Activated CD8-positive, alpha-beta T cell treated with anti-CD3 and anti-CD28 coated beads, Interleukin-2, amount 10 ng/mL, durations not matched to agents 7 days and 5 days (primary cell): ENCODE data around the gene FGF18. TPM values are rescaled to one million over a fixed set of nuclear protein-coding genes. Genes with fewer than 3 reads are reported as not detected.
A peak's percentile ranks its signal among the peaks of the same experiment; 100 is the strongest.
"Not testable (repeated sequence)": the region's sequence is repeated elsewhere in the genome, so short reads cannot be mapped to it uniquely, and the experiment has no call there.

ENCODE experiments used
- ATAC-seq: fragments of 150-1000 bp; cut with Tn5 transposase; one replicate; pipeline ENCODE4 v1.10.0; 2021; ENCODE audit warnings: moderate library complexity
- CTCF ChIA-PET: fragments of 350-600 bp; sonication (Branson Sonifier 250); formaldehyde crosslinking; loops from one replicate; lab custom pipeline; 2021; ENCODE audit warnings: antibody characterized with exemption; lab: Charles Lee
- POLR2A ChIA-PET: fragments of 350-600 bp; sonication (Branson Sonifier 250); formaldehyde crosslinking; loops from one replicate; lab custom pipeline; 2021; ENCODE audit warnings: antibody characterized with exemption; lab: Charles Lee
- DNase-seq: peaks from one replicate; pipeline ENCODE4 v3.0.0-alpha.2; 2020
- H3K27ac Mint-ChIP-seq: one replicate; pipeline ENCODE4 v1.8.0; 2021; ENCODE audit warnings: mild to moderate bottlenecking, mixed read lengths
- H3K27me3 Mint-ChIP-seq: one replicate; pipeline ENCODE4 v1.8.0; 2021; ENCODE audit warnings: low read depth, mixed read lengths
- H3K36me3 Mint-ChIP-seq: one replicate; pipeline ENCODE4 v1.8.0; 2021; ENCODE audit warnings: low read depth, mixed read lengths
- H3K4me1 Mint-ChIP-seq: one replicate; pipeline ENCODE4 v1.8.0; 2021; ENCODE audit warnings: low read depth, mixed read lengths
- H3K4me3 Mint-ChIP-seq: one replicate; pipeline ENCODE4 v1.8.0; 2021; ENCODE audit warnings: mild to moderate bottlenecking, mixed read lengths
- H3K9me3 Mint-ChIP-seq: one replicate; pipeline ENCODE4 v1.8.0; 2022; ENCODE audit warnings: mixed read lengths; ENCODE audit not compliant: insufficient read depth
- total RNA-seq, 2 experiments: library from RNA; stranded (reverse); gene quantifications; one replicate each; pipeline ENCODE4 v1.2.3, GENCODE V29; 2021

Gene FGF18, protein sequence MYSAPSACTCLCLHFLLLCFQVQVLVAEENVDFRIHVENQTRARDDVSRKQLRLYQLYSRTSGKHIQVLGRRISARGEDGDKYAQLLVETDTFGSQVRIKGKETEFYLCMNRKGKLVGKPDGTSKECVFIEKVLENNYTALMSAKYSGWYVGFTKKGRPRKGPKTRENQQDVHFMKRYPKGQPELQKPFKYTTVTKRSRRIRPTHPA
- total RNA-seq, result not detected

DNA sequence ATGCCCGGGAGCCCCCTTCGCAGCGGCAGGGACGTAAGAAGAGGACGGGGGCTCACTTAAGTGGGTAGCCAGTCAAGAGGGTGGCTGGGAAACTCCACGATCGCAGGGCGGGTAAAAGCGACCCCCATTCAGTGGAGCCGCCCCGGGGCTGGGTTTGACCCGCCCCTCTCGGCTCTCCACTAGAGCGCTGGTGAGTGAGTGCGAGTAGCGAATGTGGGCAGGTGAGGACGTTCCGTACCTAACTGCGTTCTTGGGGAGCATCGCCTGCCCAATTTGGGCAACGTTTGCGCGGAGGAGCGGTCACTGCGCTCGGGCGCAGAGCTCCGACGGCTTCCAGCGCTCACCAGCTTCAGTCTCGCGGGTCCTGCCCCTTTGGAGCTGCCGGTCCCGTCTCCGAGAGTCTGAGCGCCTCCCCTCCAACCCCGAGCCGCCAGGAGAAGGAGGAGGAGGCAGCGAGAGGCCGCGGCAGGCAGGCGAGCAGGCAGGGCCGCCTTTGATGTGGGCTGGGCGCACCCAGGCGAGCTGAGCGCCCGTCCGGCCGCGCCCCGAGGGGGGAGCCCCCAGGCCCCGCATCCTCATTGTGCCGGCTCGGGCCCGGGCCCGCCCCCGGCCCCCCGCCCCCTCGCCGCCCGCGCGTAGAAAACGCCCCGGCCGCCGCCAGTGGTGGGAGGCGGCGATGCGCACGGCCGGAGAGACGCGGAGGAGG is at the start of gene FGF18:
FGF18 (plus strand) TSS at position 666 of the 706 bp plus-strand sequence. CDS start 553 bp downstream, outside the sequence.
- POLR2A ChIA-PET, result interaction anchor here (1.2 to 1.3 kb wide), 2 partner anchors 9 to 31 kb away, joined by 3 to 4 read pairs; partner anchors contain the start of gene NPM1
- DNase-seq (peak; percentile 71), ATAC-seq (peak; percentile 65)
- no peaks in the 10 kb centered on the region for H3K9me3 Mint-ChIP-seq
- H3K27me3 Mint-ChIP-seq, result peaks cover 24% of the 10 kb centered on the region
- peaks cover 17% of the 10 kb centered on the region for H3K4me1 Mint-ChIP-seq
- CTCF ChIA-PET, result interaction anchor here (0.7 to 2.9 kb wide), 14 partner anchors 8 to 587 kb away, joined by 3 to 30 read pairs (median 6); partner anchors contain the start of gene FBXW11
- peaks cover 2% of the 10 kb centered on the region for H3K36me3 Mint-ChIP-seq
- no peak within 1 kb of the TSS for H3K27ac Mint-ChIP-seq
- peak within 1 kb of the TSS; percentile 63 for H3K4me3 Mint-ChIP-seq

DNA sequence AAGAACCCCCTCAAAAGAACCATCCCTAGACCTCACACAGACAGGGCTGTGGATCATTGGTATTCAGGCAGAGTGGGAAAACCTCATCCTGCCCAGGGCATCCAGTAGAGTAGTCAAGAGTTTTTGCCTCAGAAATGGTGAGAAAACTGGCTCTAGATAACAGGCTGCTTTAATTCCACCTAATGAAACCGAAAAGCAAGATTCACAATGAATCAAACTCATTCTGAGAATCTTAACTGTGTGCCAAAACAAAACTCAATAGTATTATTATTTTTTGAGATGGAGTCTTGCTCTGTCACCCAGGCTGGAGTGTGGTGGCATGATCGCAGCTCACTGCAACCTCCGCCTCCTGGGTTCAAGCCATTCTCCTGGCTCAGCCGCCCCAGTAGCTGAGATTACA is 49.5 kb upstream of the FGF18 start:
- Mint-ChIP-seq H3K4me1 (no peaks in the 10 kb centered on the region), H3K36me3 (no peaks in the 10 kb centered on the region), H3K4me3 (no peak overlapping the region), H3K27ac (no peak overlapping the region), H3K27me3 (peaks cover 7% of the 10 kb centered on the region), H3K9me3 (no peaks in the 10 kb centered on the region)
- POLR2A ChIA-PET, result no interaction called here
- DNase-seq (no peak), ATAC-seq (no peak)
- CTCF ChIA-PET, result no interaction called here

DNA sequence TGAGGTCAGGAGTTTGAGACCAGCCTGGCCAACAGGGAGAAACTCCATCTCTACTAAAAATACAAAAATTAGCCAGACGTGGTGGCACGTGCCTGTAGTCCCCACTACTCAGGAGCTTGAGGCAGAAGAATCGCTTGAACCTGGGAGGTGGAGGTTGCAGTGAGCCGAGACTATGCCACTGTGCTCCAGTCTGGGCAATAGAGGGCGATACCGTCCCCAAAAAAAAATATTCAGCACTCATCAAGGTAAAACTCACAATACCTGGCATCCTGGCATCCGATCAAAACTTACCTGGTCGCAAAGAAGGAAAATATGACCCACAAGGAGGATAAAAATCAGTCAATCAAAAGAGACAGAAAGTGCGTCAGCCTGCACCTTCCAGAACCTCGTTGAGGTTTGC is 48.6 kb upstream of the FGF18 start:
- H3K4me3 Mint-ChIP-seq, H3K4me1 Mint-ChIP-seq, H3K27ac Mint-ChIP-seq, POLR2A ChIA-PET, CTCF ChIA-PET, ATAC-seq, DNase-seq, H3K27me3 Mint-ChIP-seq, H3K9me3 Mint-ChIP-seq, H3K36me3 Mint-ChIP-seq: not testable (repeated sequence)

DNA sequence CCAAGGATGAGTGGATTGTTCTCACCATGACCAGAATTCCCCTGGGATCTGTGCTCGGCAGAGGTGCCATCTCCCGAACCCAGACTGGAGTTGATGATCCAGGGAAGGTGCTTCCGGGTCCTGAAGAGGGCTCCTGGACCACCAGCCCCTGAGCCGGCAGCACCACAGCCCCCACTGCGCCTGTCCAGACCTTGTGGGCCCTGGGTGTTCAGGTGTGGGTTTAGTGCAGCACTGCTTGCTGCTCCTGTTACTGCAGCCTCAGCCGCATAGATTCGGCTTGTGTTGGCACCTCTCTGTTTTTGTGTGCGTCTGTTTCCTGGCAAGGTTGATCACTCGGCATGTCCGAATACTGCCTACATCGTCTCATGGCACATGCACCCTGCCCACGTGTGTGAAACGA is 48.1 kb upstream of the FGF18 start:
- no peaks in the 10 kb centered on the region for H3K9me3 Mint-ChIP-seq
- no peak overlapping the region for H3K27ac Mint-ChIP-seq
- no peaks in the 10 kb centered on the region for H3K4me1 Mint-ChIP-seq
- POLR2A ChIA-PET, result no interaction called here
- DNase-seq (no peak), ATAC-seq (no peak)
- CTCF ChIA-PET, result no interaction called here
- H3K27me3 Mint-ChIP-seq, result peaks cover 2% of the 10 kb centered on the region
- H3K4me3 Mint-ChIP-seq, result no peak overlapping the region
- H3K36me3 Mint-ChIP-seq, result no peaks in the 10 kb centered on the region

DNA sequence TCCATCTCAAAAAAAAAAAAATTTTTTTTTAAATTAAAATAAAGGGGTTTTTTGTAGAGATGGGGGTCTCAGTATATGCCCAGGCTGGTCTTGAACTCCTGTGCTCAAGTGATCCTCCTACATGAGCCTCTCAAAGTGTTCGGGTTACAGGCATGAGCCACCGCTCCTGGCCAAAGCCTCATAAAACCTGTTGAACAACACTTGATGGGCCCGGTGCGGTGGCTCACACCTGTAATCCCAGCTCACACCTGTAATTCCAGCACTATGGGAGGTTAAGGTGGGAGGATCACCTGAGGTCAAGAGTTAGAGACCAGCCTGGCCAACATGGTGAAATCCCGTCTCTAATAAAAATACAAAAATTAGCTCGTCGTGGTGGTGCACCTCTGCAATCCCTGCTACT is 39.5 kb upstream of the FGF18 start:
- CTCF ChIA-PET, result interaction anchor here (1.4 kb wide), 1 partner anchor 12 kb away, joined by 4 read pairs; no protein-coding TSS in a partner anchor
- POLR2A ChIA-PET, result no interaction called here

GRCh38 chr5:171384416-171384815 is 35.0 kb upstream of the FGF18 start:
- H3K9me3 Mint-ChIP-seq, H3K4me3 Mint-ChIP-seq, H3K4me1 Mint-ChIP-seq, POLR2A ChIA-PET, ATAC-seq, H3K27me3 Mint-ChIP-seq, CTCF ChIA-PET, DNase-seq, H3K27ac Mint-ChIP-seq: not testable (repeated sequence)
- peaks cover 20% of the 10 kb centered on the region for H3K36me3 Mint-ChIP-seq

More for the DNA sequence above, 39.5 kb upstream of the FGF18 start:
- ATAC-seq (no peak), DNase-seq (no peak)
- Mint-ChIP-seq H3K36me3 (no peaks in the 10 kb centered on the region), H3K4me3 (no peak overlapping the region), H3K27me3 (no peaks in the 10 kb centered on the region), H3K27ac (no peak overlapping the region), H3K4me1 (peaks cover 1% of the 10 kb centered on the region), H3K9me3 (no peaks in the 10 kb centered on the region)

GRCh38 chr5:171384999-171385398 is 34.4 kb upstream of the FGF18 start:
- DNase-seq, H3K4me3 Mint-ChIP-seq, H3K27ac Mint-ChIP-seq, ATAC-seq, POLR2A ChIA-PET, H3K27me3 Mint-ChIP-seq, H3K9me3 Mint-ChIP-seq, CTCF ChIA-PET: not testable (repeated sequence)
- Mint-ChIP-seq H3K36me3 (peaks cover 26% of the 10 kb centered on the region), H3K4me1 (peaks cover 12% of the 10 kb centered on the region)

GRCh38 chr5:171386006-171386671 is 33.3 kb upstream of the FGF18 start:
- Mint-ChIP-seq H3K27me3 (no peaks in the 10 kb centered on the region), H3K4me3 (peak overlapping the region; percentile 15), H3K9me3 (no peaks in the 10 kb centered on the region), H3K36me3 (peaks cover 37% of the 10 kb centered on the region), H3K4me1 (peaks cover 23% of the 10 kb centered on the region), H3K27ac (peak overlapping the region; percentile 52)
- DNase-seq (no peak), ATAC-seq (no peak)
- ChIA-PET CTCF (interaction anchor here (1.1 kb wide), 1 partner anchor 22 kb away, joined by 3 read pairs; no protein-coding TSS in a partner anchor), POLR2A (interaction anchor here (1.0 kb wide), 1 partner anchor 11 kb away, joined by 4 read pairs; no protein-coding TSS in a partner anchor)

GRCh38 chr5:171386861-171387344 is 32.5 kb upstream of the FGF18 start:
- ChIA-PET POLR2A (interaction anchor here (0.6 to 2.1 kb wide), 5 partner anchors 12 to 771 kb away, joined by 3 to 11 read pairs (median 3); partner anchors contain the start of gene FBXW11), CTCF (no interaction called here)
- Mint-ChIP-seq H3K9me3 (no peaks in the 10 kb centered on the region), H3K4me1 (peaks cover 29% of the 10 kb centered on the region), H3K4me3 (peak overlapping the region; percentile 99), H3K27me3 (no peaks in the 10 kb centered on the region), H3K27ac (peak overlapping the region; percentile 99), H3K36me3 (peaks cover 43% of the 10 kb centered on the region)
- DNase-seq, result peak; percentile 32
- no peak for ATAC-seq

DNA sequence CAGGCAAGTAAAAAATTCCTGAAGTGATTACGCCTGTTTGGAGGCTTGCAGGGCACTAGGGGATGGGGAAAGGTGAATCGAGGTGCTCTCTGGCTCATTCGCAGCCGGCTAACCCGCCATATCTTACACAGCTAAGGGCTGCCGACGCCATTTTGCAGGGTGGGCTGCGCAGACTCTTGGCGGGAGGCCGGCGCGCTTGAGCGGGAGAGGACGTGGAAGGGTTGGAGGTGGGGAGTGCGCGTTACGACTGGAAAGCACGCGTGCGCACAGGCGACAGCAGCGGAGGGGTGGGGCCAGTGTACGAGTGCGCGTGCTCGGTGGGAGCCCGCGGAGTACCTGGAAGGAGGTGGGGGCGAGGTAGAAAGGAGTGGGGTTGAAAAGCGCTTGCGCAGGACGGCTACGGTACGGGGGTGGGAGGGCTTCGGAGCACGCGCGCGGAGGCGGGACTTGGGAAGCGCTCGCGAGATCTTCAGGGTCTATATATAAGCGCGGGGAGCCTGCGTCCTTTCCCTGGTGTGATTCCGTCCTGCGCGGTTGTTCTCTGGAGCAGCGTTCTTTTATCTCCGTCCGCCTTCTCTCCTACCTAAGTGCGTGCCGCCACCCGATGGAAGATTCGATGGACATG is 32.0 kb upstream of the FGF18 start, which contains the start of gene NPM1:
NPM1 (plus strand) TSS at position 505 of the 625 bp plus-strand sequence; CDS start at position 605, 100 bp downstream.
- H3K4me3 Mint-ChIP-seq, result peak within 1 kb of the TSS; percentile 99
- H3K4me1 Mint-ChIP-seq, result peaks cover 33% of the 10 kb centered on the region
- no peaks in the 10 kb centered on the region for H3K9me3 Mint-ChIP-seq
- peak within 1 kb of the TSS; percentile 99 for H3K27ac Mint-ChIP-seq
- DNase-seq, result peak; percentile 99
- H3K27me3 Mint-ChIP-seq, result no peaks in the 10 kb centered on the region
- POLR2A ChIA-PET, result interaction anchor here (0.6 to 2.1 kb wide), 11 partner anchors 9 to 788 kb away, joined by 3 to 11 read pairs (median 4); partner anchors contain the start of gene FBXW11
- ATAC-seq, result peak; percentile 83
- H3K36me3 Mint-ChIP-seq, result peaks cover 48% of the 10 kb centered on the region
- CTCF ChIA-PET, result no interaction called here
